Measurements from ENCODE around the gene PACRG.

GRCh38 chr6:162751211-162751859 lies 23.6 kb downstream of the PACRG start:
- TF ChIP-seq CTCF (IDR thresholded peaks at IDR 0.05) = no peak
- TF ChIP-seq POLR2A (IDR thresholded peaks at IDR 0.05) = no peak
- TF ChIP-seq EP300 (IDR thresholded peaks at IDR 0.05) = no peak
